Activated CD4-positive, CD25-positive, alpha-beta regulatory T cell treated with anti-CD3 and anti-CD28 coated beads, Interleukin-2, amount 50 U/mL, for 16 hours (primary cell): ENCODE measurements around the gene DNASE2.

ENCODE experiments used
- DNase-seq: peaks from one replicate; pipeline ENCODE4 v3.0.0-alpha.2; 2020; ENCODE audit warnings: low read depth, low spot score

DNASE2 gene

GRCh38 chr19:12834566-12834943 lies 46.7 kb downstream of the DNASE2 start, which contains the start of gene RTBDN:
Gene RTBDN (minus strand): TSS chr19:12834579. CDS start chr19:12829979, 4,600 bp downstream.
- no peak for DNase-seq

GRCh38 chr19:12833738-12834565 lies 47.3 kb downstream of the DNASE2 start:
- no peak for DNase-seq

GRCh38 chr19:12833418-12833737 lies 47.9 kb downstream of the DNASE2 start:
- no peak for DNase-seq

- DNase-seq = no peak
Observed at GRCh38 chr19:12828494-12828893, 52.8 kb downstream of the DNASE2 start.

GRCh38 chr19:12825254-12826131 lies 55.8 kb downstream of the DNASE2 start:
- no peak for DNase-seq
